VCaP (cell line): ENCODE data around the gene SEPTIN11.

Experiments used
- H3K27ac ChIP-seq: fragments of 450-650 bp; 2 replicates; pipeline ENCODE4 v1.5.1; 2017
- TF ChIP-seq, protein P1 (sequence below): fragments of 450-650 bp; conservative IDR thresholded peaks from 2 replicates; pipeline ENCODE4 v1.5.1; 2017; ENCODE audit warnings: mild to moderate bottlenecking, moderate library complexity

Gene SEPTIN11

DNA sequence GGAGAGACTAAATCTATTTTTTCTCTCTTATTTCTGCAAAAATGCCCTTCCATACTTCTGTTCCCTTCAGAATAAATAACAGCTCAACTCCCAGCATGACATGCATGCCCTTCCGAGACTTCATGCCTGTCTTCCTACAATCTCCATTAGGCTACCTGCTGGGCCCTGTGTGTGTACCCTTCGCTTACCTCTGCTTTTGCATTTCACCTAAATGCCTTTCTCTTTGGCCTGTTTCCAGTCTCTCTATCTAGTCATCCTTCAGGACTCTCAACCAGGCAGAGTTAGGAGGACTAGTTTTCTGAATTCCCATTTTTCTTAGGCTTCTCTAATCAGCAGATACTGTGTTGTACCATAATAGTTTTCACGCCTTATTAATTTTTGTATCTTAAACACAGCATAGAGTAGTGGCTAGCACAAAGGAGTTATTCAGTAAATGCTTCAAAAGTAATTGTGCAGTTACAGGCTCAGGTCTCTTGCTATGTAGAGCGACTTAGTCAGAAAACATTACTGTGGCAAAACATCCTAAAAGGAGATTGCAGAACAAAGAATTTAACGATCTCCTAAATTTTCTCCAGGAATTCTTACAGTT, 20.5 kb downstream of the SEPTIN11 start:
- TF ChIP-seq, protein P1, sequence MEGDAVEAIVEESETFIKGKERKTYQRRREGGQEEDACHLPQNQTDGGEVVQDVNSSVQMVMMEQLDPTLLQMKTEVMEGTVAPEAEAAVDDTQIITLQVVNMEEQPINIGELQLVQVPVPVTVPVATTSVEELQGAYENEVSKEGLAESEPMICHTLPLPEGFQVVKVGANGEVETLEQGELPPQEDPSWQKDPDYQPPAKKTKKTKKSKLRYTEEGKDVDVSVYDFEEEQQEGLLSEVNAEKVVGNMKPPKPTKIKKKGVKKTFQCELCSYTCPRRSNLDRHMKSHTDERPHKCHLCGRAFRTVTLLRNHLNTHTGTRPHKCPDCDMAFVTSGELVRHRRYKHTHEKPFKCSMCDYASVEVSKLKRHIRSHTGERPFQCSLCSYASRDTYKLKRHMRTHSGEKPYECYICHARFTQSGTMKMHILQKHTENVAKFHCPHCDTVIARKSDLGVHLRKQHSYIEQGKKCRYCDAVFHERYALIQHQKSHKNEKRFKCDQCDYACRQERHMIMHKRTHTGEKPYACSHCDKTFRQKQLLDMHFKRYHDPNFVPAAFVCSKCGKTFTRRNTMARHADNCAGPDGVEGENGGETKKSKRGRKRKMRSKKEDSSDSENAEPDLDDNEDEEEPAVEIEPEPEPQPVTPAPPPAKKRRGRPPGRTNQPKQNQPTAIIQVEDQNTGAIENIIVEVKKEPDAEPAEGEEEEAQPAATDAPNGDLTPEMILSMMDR: no peak
- H3K27ac ChIP-seq: no peak overlapping the region

DNA sequence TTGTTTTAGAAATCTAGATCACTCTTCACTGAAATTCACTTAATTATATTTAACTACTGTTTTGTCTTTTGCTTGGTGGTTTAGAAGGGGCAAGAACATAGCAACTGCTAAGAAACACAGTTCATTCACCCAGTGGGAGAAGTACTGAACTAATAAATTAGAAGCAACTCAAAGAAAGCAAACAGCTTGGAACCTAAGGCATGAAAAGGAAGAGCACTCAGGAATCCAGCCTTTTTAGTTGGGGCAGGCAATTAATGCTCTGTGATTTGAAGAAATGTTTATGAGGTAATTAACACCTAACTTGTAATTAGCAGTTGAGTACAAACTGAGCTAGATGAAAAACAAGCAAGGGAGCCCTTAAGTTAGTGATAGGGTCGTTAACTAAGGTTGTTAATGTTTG, 22.8 kb downstream of the SEPTIN11 start:
- TF ChIP-seq, protein P1: no peak
- H3K27ac ChIP-seq: no peak overlapping the region

DNA sequence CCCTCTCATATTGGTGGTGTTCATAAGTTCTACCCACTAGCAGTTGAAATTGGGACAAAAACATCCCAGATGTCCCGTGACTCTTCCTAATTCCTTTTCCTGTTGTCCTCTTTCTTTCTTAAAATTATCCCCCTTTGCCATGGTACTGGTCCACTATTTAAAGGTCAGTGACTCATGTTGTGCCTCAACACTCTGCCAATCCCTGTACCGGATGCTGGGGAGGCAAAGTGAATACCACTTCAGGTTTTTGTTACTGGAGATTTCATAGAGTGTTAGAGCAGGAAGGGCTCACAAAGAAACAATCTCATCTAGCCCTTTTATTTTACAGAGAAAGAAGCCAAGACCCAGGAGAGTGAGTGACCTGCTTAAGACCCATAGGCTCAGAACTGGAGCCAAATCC, 24.6 kb downstream of the SEPTIN11 start:
- no peak overlapping the region for H3K27ac ChIP-seq
- TF ChIP-seq, protein P1: no peak

DNA sequence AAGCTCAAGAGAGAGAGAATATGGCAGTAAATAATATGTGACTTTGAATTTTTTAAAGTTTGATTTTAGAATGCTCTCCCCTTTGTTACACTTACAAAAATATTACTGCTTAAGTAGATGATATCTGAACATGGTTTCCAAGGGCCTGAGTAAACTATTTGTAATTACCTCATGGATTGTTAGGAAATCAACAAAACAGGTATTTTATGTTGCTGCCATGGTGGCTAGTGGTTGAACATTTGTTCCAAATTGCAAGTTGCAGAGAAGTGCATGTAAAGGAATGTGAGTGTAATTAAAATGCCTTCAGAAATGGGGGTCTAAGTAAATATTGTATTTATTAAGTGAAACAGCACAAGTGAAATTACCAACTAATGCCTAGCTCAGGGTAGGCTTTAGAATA, 27.6 kb downstream of the SEPTIN11 start:
- TF ChIP-seq, protein P1: no peak
- no peak overlapping the region for H3K27ac ChIP-seq

DNA sequence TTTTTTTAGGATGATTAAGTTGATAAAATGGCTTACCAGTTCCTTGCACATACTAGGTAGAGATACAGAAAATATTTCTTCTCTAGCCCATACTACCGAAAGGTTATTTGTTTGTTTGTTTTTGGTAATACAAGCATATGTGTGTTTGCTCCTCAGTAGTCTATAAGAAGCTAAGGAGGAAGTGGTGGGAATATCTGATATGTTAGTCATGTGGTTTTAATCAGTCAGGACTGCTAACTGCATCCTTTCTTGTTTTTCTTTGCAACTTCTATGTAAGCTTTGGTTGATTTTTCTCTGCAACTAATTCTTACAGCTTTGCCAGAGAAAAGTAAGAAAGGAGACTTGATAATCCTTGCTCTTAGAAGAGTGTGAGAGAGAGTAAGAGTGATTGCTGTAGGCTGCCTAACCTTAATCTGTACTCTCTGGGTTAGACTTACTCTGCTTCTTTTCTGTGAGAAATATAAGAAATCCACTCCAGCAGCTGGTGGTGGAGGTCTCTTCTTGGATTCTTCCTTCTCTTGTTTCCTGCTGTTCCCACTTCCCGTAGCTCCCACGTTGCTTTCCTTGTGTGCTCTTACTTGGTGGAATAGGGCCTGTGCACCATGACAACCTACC, 28.3 kb downstream of the SEPTIN11 start:
- TF ChIP-seq, protein P1: no peak
- H3K27ac ChIP-seq: no peak overlapping the region

DNA sequence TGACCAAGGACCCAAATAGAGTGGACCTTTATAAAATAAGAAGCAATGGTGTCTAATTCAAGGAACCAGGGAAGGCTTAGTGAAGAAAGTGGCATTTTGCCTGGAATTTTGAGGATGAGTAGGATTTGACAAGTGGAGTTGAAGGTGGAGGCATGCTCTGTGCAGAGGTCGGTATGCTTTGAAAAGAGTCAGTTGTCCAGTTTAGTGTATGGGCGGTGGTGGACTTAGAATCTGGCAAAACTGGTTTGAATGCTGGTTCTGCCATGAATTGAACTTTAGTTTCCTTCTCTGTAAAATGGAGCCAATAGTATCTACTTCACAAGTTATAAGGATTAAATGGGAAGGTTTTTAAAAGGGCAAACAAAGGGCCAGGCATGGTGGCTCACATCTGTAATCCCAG, 29.7 kb downstream of the SEPTIN11 start:
- TF ChIP-seq, protein P1: no peak
- no peak overlapping the region for H3K27ac ChIP-seq

DNA sequence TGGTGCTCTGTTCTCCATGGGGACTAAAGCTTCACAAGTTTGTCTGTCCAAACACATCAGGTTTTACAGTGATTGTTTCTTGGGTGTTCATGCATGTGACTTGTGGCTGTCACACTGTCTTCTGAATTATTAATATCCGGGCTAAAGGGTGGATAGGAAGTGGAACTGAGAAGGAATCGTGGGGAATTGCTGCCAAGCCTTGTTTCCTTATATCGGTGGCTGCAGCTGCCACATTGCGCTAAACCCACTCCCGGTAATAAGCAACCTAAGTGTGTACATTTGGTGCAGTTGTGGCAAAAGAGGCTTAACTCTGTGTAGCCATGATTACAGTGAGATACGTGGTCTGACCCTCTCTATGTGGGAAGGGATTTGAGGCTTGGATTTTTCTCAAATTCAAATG, 30.7 kb downstream of the SEPTIN11 start:
- TF ChIP-seq, protein P1: no peak
- no peak overlapping the region for H3K27ac ChIP-seq
